ENCODE measurements around the gene ABCA4. TPM values are rescaled to one million over a fixed set of nuclear protein-coding genes. Genes with fewer than 3 reads are reported as not detected.

The ABCA4 gene
- total RNA-seq, 1 donor from 2014 or later: 487 TPM

- no peak for DNase-seq (ENCODE audit: low read depth in 2 of 2)
Measured at GRCh38 chr1:94055459-94056122, 65.4 kb downstream of the ABCA4 start.

GRCh38 chr1:94050675-94051074, 70.3 kb downstream of the ABCA4 start:
- DNase-seq (ENCODE audit: low read depth in 2 of 2): no peak

DNA sequence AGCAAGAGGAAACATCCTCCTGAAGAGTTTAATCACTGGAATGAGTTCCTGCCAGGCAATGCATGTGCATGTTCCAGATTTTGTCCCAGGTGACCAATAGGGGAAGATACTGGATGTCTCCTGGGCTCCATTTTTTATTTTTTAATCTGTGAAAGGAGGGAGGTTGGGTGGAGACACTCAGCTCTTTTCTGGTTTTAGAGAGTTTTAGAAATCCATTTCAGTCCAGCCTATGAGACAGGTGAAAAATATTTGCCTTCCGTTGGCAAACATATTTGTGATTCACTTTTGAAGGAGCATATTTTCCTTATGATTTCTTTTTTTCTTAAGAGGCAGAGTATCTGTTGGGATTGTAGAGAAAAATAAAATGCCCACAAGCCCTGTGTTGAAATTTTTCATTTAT, 70.7 kb downstream of the ABCA4 start:
- DNase-seq (ENCODE audit: low read depth in 2 of 2): no peak

DNA sequence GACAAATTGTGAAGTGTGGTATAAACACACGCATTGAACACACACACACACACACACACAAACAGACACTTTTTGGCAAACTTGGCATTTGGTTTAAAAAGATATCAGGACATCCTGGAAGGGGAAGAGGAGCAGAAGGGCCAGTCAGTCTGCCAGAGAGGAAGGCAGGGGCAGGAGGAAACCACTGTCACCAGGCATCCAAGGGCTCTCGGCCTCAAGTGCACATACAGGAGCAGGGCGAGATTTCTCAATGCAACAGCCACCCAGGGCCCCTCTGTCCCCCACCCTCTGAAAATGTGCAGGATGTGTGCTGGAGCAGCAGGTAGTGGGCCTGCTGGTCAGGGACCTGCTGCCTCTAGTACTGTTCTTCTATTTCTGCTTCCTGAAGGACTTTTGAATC, 71.2 kb downstream of the ABCA4 start:
- DNase-seq (ENCODE audit: low read depth in 2 of 2): peak in 1 of 2 donors; percentile 18

DNA sequence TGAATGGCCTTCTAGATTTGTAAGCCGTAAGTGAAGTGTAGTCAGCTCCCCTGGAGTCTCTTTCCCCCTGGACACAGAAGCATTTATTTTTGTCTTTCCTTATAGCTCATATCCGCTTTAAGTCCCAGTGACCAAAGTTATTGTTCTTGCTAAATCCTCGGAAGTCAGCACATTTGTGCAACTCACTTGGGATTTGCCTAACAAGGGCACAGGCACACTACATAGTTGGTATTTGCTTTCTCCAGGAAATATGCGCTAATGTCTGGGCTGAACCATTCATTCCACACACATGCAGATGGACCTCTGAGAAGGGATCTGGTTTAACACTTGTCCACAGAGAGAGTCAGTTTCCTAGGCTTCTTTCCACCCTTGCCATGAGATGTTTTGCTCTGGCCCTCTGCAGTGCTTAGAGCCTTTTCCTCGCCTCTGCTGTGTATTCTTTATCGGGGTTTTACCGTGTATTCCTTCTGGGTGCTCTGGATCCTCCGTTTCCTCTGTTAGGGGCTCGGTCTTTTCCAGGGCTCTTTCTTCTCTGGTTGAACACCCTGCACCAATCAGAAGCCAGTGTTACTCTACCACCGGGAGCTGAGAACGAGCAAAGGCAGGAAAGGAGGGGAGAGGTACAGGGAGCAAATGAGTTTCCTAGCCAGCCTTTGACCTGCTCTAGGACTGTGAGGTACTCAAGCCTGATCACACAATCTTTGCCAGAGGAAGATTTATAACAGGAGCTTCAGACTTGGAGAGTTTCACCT, 72.4 kb downstream of the ABCA4 start:
- peak; percentile 50 to 99 for DNase-seq (ENCODE audit: low read depth in 2 of 2)

- no peak for DNase-seq (ENCODE audit: low read depth in 2 of 2)
Measured at GRCh38 chr1:94047949-94048348, 73.0 kb downstream of the ABCA4 start.

DNA sequence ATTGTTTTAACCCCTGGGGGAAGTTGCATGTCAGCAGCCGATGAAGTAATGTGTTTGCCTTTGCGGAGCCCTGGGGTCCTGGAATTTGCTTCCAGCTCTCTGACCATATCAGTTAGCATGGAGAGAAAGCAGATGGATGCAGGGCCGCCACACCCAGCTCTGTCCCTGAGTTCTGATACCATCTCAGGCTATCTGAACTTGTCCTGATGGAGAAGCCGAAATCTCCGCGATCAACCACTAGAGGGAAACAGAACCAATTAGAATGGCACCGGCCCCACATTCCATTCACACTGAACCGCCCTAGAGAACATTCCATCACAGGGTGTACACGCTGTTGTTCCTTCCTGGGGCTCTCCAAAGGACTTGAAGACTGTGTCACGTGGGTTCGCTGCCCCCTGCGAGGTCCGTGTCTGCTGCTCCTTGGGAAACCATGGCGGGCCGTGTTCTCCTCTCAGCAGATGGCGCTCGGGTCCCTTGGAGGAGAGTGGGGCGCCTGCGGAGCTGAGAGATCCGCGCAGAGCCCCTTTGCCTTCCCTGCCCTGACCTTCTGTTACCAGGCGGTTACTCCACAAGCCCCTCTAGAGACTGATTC, 75.4 kb downstream of the ABCA4 start:
- DNase-seq (ENCODE audit: low read depth in 2 of 2): peak; percentile 94 to 99

- DNase-seq (ENCODE audit: low read depth in 2 of 2): no peak
Measured at GRCh38 chr1:94044891-94045290, 76.1 kb downstream of the ABCA4 start.

DNA sequence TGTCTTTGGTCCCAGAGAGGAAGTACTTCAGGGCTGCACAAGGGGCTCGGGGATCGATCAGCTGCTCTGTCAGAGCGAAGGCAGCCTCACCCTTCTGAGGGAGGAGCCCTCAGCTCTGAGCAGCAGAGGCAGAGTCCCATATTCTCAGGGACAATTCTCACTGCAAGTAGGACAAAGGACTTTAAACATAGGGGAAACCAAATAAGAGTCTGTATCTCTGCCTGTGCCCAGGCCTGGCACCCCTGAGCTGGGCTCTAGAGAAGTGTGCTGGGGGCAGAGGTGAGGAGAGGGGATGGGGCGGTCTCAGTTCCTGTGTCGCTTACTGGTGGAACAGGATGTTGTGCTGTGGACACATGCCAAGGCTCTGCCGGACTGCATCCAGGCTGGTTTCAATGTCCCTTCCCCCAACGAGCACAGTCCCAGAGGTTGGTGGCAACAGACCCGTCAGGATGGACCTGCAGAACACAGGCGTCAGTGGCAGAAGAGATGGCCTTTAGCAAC, 76.6 kb downstream of the ABCA4 start:
- DNase-seq (ENCODE audit: low read depth in 2 of 2): peak; percentile 62 to 94

DNA sequence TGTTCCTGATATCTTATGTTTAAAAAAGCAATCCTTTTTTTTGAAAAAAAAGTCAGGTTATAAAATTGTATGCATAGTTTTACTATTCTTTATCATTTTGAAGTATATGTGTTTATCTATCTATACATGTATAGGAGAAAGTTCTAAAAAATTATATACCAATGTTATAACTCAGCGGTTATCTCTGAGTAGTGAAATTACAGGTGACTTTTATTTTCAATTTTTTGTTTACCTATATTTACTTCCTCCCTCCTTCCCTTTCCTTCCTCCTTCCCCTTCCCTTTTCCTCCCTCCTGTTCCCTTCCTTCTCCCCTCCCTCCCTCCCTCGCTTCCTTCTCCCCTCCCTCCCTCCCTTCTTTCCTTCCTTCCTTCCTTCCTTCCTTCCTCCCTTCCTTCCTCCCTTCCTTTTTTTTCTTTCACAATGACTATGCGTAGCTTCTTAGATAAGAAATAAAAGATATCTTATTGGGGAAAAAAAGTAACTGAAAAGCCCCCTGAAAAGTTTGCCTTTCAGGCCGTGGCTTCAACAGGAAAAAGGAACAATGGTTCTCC, 77.1 kb downstream of the ABCA4 start:
- no peak for DNase-seq (ENCODE audit: low read depth in 2 of 2)

DNA sequence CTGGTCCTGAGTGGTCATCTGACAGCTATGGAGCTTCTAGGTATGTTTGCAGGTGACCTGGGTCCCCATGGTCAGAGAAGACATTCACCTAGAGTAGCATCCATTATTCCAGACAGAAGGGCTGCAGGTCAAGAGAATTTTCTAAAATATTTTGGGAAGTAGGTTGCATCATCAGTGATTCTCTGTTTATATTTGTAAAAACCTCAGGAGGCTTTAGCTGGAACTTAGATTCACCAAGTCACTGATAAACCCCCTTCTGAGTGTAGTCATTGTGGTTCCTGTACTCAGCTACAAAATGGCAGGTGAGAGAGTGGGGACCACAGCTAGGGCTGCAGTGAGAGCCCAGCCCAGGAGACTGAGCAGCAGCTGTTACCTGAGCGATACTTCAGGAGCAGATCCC, 78.6 kb downstream of the ABCA4 start:
- DNase-seq (ENCODE audit: low read depth in 2 of 2): no peak

DNA sequence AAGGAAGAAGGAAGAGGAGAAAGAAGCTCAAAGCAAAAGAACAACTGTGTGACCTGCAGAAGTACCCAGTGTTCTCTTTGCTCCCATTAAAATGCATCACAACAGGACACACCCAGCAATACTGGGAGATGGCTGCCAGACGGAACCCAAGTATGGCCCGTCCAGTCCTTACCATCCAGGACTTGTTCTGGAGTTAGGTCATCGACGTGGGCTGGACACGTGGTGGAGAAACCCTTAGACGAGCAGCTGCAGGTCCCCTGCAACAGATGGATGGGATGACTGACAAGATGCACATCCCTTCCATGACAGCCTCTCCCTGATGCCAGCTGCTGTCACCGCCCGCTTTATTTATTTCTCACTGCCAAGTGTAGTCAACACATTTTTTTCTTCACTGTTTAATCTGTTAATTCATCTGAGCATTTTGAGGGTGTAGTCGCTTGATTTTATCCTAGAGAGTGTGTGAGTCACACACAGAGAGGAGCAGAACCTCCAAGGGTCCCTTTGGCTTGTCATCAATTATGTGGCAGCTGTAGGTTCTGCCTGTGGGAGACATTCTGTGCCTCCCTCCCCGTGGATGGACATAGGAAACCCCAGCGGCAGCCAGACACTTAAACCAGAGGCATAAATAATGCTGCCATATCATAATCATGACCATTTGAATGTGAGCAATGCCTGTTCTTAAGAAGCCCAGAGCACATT, 80.9 kb downstream of the ABCA4 start:
- DNase-seq (ENCODE audit: low read depth in 2 of 2): peak in 1 of 2 donors; percentile 55

GRCh38 chr1:94039514-94039870, 81.5 kb downstream of the ABCA4 start:
- peak; percentile 87 to 88 for DNase-seq (ENCODE audit: low read depth in 2 of 2)

DNA sequence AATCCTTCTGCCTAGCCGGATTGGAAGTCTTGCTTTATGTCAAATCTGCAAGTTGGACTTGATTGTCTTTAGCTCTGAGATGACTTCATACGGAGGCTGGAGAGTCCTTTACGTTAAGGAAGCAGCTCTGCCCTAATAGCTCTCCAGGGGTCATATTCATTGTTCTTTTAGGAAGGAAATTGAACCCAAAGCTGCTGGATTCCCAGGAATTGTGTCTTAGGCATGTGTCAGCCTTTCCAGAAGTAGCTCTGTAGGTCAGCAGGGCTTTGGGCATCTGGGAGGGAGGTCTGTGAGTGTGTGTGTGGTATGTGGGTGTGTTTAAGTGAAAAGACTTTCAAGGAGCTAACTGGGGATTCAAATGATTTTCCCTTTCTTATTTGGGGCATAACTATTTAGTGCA, 82.4 kb downstream of the ABCA4 start:
- DNase-seq (ENCODE audit: low read depth in 2 of 2): peak in 1 of 2 donors; percentile 100

DNA sequence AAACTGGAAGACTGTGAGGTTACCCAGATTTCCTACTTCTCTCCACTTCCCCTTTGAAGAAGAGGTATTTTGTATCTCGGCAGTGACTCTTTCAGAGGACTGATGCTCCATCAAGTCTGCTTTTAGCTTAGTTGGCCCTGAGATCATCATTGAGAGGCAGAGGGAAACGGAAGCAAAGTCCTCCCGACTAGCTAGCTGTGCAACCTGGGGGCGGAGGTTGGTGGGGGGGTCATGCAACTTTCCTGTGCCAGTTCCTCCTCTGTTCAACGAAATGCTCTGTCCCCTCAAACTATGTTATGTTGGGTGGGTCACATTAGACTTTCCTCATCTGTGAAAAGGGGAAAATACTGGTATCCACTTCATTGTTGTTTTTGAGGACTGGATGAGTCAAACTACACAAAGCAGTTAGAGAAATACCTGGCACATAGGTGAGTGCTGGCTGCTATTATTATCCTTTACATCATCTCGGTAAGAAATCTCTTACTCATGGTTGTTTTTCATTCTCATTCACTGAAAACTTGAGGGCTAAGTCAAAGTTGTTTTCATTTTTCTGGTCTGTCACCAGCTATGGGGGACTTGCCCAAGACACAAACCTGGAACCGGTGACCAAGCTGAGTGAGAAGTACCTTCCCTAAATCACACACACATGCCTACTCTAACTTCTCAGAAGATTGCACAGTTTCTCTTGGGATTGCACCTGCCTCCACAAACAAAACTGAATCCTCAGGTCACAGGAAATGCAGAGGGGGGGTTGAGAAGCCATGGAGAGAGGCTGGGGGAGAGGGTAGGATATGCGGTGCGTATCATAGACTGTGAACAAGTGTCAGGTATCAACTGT, 83.3 kb downstream of the ABCA4 start:
- DNase-seq (ENCODE audit: low read depth in 2 of 2): peak in 1 of 2 donors; percentile 37

DNA sequence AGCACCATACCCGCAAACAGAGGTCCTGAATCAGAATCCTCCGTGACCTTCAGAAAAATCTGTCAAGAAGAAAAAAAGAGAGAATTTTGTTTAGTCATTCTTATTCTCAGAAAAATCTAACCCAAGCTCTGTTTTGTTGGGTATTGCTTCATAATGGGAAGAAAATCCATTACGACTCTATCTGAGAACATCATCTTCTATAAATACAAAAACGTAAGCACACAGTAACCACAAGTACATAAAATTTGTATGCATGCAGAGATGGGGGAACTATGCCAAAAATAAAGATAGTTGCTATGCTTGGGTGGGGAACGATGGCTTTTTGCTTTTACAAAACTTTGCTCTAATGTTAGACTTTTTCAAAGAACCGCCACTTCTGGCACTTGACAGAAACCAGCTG, 84.2 kb downstream of the ABCA4 start:
- no peak for DNase-seq (ENCODE audit: low read depth in 2 of 2)

GRCh38 chr1:94033849-94034248, 87.1 kb downstream of the ABCA4 start:
- DNase-seq (ENCODE audit: low read depth in 2 of 2): no peak

- DNase-seq (ENCODE audit: low read depth in 2 of 2): no peak
Measured at GRCh38 chr1:94032637-94033036, 88.3 kb downstream of the ABCA4 start.

DNA sequence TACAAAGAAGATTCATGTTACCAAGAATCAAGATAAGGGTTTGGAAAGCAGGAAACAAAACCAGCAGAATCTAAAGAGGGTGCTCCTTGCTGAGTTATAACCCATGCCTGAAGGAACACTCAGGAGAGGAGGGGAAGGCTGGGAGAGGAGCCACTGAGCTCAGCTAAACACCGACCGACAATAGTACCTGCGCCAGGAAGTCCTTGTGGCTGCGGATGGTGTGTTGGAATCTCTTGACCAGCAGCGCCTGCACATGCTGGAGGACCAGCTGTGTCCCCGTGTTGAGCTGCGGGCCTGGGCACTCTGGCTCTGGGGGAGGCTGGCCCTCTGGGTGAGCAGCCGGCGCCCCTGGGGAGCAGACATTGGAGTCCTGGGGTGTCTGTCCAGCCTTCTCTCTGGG, 89.4 kb downstream of the ABCA4 start:
- no peak for DNase-seq (ENCODE audit: low read depth in 2 of 2)

DNA sequence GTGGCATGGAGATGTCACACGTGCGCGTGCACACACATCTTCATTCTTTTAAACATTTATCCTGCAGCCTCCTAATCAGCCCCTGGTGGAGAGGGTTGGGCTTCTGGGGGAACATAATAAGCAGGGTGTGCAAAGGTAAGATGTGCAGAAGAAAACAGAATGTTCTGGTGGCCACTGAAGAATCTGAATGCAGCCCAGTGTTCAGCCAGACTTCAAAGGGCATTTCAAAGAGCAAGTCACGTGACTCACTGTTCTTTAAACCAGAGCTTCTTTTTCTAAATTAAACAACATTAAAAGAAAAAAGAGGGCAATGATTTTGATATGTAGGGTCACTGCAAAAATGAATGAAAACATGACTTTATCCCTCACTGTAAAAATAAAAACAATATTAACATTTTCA, 89.8 kb downstream of the ABCA4 start:
- no peak for DNase-seq (ENCODE audit: low read depth in 2 of 2)
